AG10803 (cell line): Measurements from ENCODE around the gene CCDC183.
A peak's percentile ranks its signal among the peaks of the same experiment; 100 is the strongest.
"Not testable (repeated sequence)": the region's sequence is repeated elsewhere in the genome, so short reads cannot be mapped to it uniquely, and the experiment has no call there.

ENCODE experiments used
- DNase-seq: peaks from one replicate; pipeline ENCODE4 v3.0.0; 2010; ENCODE audit warnings: low read depth
- H3K4me3 ChIP-seq: 2 replicates; pipeline ENCODE4 v1.5.1; 2011; ENCODE audit warnings: mild to moderate bottlenecking, low read length, control low read depth
- CTCF ChIP-seq: conservative IDR thresholded peaks from 2 replicates; pipeline ENCODE4 v1.5.1; 2011; ENCODE audit warnings: mild to moderate bottlenecking, low read length, control low read depth, inconsistent platforms

The CCDC183 gene

GRCh38 chr9:136776947-136777346 is 19.2 kb upstream of the CCDC183 start:
- H3K4me3 ChIP-seq, result no peak overlapping the region
- no peak for TF ChIP-seq CTCF
- no peak for DNase-seq

- no peak for TF ChIP-seq CTCF
- no peak overlapping the region for H3K4me3 ChIP-seq
- no peak for DNase-seq
Observed at GRCh38 chr9:136777359-136777758, 18.8 kb upstream of the CCDC183 start.

GRCh38 chr9:136779808-136780207 is 16.3 kb upstream of the CCDC183 start:
- no peak for DNase-seq
- TF ChIP-seq CTCF, result peak; percentile 13
- no peak overlapping the region for H3K4me3 ChIP-seq

GRCh38 chr9:136782452-136782851 is 13.7 kb upstream of the CCDC183 start:
- no peak overlapping the region for H3K4me3 ChIP-seq
- DNase-seq, result no peak
- no peak for TF ChIP-seq CTCF

- TF ChIP-seq CTCF, result peak; percentile 41
- no peak overlapping the region for H3K4me3 ChIP-seq
- peak; percentile 33 for DNase-seq
Observed at GRCh38 chr9:136784249-136784996, 11.7 kb upstream of the CCDC183 start.

GRCh38 chr9:136784997-136785361 is 11.2 kb upstream of the CCDC183 start:
- no peak for TF ChIP-seq CTCF
- no peak for DNase-seq
- H3K4me3 ChIP-seq, result no peak overlapping the region

- not testable (repeated sequence) for H3K4me3 ChIP-seq, DNase-seq
Observed at GRCh38 chr9:136785565-136786355, 10.4 kb upstream of the CCDC183 start.
